Motor neuron (in vitro differentiated cells): ENCODE measurements around the gene TOR1A. TPM values are rescaled to one million over a fixed set of nuclear protein-coding genes. Genes with fewer than 3 reads are reported as not detected.
"Not testable (repeated sequence)": the region's sequence is repeated elsewhere in the genome, so short reads cannot be mapped to it uniquely, and the experiment has no call there.

ENCODE experiments used
- ATAC-seq, 8 experiments: fragments of 200-7000 bp; cut with Tn5 transposase; replicated peaks in 6 of 8; 2 replicates each; pipeline ENCODE4 v1.8.0; 2021; ENCODE audit warnings: mild to moderate bottlenecking in 8 of 8, moderate library complexity in 8 of 8
- H3K27ac ChIP-seq, 2 donors: fragments of 250-450 bp; sonication (Bioruptor Pico); 2 replicates each; pipeline ENCODE4 v1.9.0; 2021; ENCODE audit warnings: antibody characterized with exemption in 2 of 2, mild to moderate bottlenecking in 2 of 2, moderate library complexity in 1 of 2
- H3K4me1 ChIP-seq, 2 donors: fragments of 250-450 bp; sonication (Bioruptor Pico); replicated peaks in 1 of 2; 2 replicates each; pipeline ENCODE4 v1.6.1; 2021; ENCODE audit warnings: antibody characterized with exemption in 2 of 2, mild to moderate bottlenecking in 2 of 2, moderate library complexity in 1 of 2
- H3K4me3 ChIP-seq, 5 donors: fragments of 250-450 bp; sonication (Bioruptor Pico); 2 replicates each; pipeline ENCODE4 v1.9.0; 2021; ENCODE audit warnings: antibody characterized with exemption in 5 of 5, mild to moderate bottlenecking in 5 of 5, moderate library complexity in 4 of 5
- WGBS, 10 experiments: fragments of 450-650 bp; shearing (Covaris generic); methylation state at CpG; one replicate each; pipeline ENCODE4 v1.0.0; 2022; 5-methylcytosine and 5-hydroxymethylcytosine counted together
- in situ Hi-C, 9 experiments: fragments of 400-800 bp; cut with MboI; loops; one replicate each; pipeline ENCODE4 v1.15.0; 2021; ENCODE audit warnings: low sequenced_read_pairs in 9 of 9, low pct_unique_long_range_greater_than_20kb in 2 of 9; ENCODE audit not compliant: unreplicated experiment in 9 of 9
- total RNA-seq, 8 experiments: library from RNA; unstranded; fragments of 300-600 nt; gene quantifications; 2 replicates each; pipeline versions ENCODE4 v1.2.3 to v1.2.4, GENCODE V29; 2022

The TOR1A gene
- total RNA-seq, 8 experiments from 2014 or later, result 19.8 to 46.2 (median 34.6) TPM

DNA sequence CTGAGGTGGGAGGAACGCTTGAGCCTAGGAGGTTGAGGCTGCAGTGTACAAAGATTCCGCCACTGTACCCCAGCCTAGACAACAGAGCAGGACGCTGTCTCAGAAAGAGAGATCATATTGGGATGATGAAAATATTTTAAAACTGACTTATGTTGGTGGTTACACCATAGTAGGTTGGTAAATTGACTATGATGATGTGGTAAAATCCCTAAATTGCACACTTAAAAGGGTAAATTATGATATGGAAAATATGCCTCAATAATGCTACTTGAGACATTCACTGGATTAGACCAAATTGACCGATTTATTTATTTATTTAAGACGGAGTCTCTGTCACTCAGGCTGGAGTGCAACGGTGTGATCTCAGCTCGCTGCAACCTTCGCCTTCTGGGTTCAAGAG, 42.8 kb downstream of the TOR1A start:
- ATAC-seq, result no peak
- in situ Hi-C loops, result loop anchor here in 8 of 9 experiments (5.0 to 25.0 kb wide), 8 partner anchors 44 to 646 kb away; partner anchors contain the start of genes ASB6 (in 6 of the 8), NTMT1 (in 5 of the 8) and PRRX2 (in 1 of the 8)
- H3K4me1 ChIP-seq, result peaks cover 14 to 15% of the 10 kb centered on the region in 2 donors
- no peak overlapping the region for H3K27ac ChIP-seq
- no peak overlapping the region for H3K4me3 ChIP-seq
- WGBS, 10 experiments, result 73 to 100% (median 77%) methylated on average over 1 to 8 of the region's 8 CpGs

GRCh38 chr9:129779560-129780190, 44.3 kb downstream of the TOR1A start:
- in situ Hi-C loops, result loop anchor here in 8 of 9 experiments (5.0 to 25.0 kb wide), 8 partner anchors 42 to 645 kb away; partner anchors contain the start of genes ASB6 (in 6 of the 8), NTMT1 (in 5 of the 8) and PRRX2 (in 1 of the 8)
- ATAC-seq, result no peak
- H3K4me1 ChIP-seq, result peaks cover 14 to 15% of the 10 kb centered on the region in 2 donors
- no peak overlapping the region for H3K27ac ChIP-seq
- H3K4me3 ChIP-seq, result no peak overlapping the region
- WGBS, 10 experiments, result 78 to 100% (median 91%) methylated on average over 1 to 7 of the region's 7 CpGs; no CpG with 5 or more reads in 2 of the 10 experiments

DNA sequence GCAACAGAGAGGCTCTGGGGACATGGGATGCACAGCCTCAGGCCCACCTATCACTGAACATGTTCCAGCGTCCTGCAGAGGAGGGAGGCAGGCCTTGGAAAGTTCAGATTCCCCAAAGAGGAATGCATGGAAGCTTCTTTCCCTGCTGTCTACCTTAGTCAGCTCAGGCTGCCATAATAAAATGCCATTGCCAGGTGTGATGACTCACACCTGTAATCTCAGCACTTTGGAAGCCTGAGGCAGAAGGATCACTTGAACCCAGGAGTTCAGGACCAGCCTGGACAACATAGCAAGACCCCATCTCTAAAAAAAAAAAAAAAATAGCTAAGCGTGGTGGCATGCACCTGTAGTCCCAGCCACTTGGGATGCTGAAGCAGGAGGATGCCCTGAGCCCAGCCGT, 45.5 kb downstream of the TOR1A start:
- in situ Hi-C loops, result loop anchor here in 6 of 9 experiments (25.0 kb wide), 3 partner anchors 116 to 641 kb away; partner anchors contain the start of genes ASB6 (in 5 of the 6), NTMT1 (in 5 of the 6) and PRRX2 (in 1 of the 6)
- WGBS, 10 experiments, result 46 to 100% (median 84%) methylated on average over 1 to 3 of the region's 3 CpGs; no CpG with 5 or more reads in 3 of the 10 experiments
- Histone ChIP-seq H3K4me1 (peaks cover 14 to 15% of the 10 kb centered on the region in 2 donors), H3K4me3 (no peak overlapping the region), H3K27ac (no peak overlapping the region)
- no peak for ATAC-seq

DNA sequence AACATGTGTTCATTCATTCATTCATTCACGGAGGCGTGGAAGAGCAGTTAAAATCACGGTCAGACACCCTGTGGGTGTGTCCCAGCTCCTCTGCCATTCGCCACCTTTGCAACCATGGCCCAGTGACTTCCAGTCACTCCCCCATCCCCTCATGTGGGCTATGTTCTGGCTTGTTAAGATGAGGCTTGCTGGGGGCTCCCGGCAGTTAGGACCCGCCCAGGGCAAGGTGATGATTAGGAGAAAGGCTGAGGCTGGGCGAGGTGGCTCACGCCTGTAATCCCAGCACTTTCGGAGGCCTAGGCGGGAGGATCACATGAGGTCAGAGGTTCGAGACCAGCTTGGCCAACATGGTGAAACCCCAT, 46.2 kb downstream of the TOR1A start:
- WGBS, 10 experiments, result 75 to 100% (median 90%) methylated on average over 2 to 5 of the region's 11 CpGs; no CpG with 5 or more reads in 5 of the 10 experiments
- peaks cover 14 to 15% of the 10 kb centered on the region in 2 donors for H3K4me1 ChIP-seq
- peak overlapping the region in 1 of 5 donors; percentile 1 for H3K4me3 ChIP-seq
- ATAC-seq, result peak in 2 of 8 experiments; percentile 6 to 13
- peak overlapping the region; percentile 63 to 80 for H3K27ac ChIP-seq
- in situ Hi-C loops, result loop anchor here in 6 of 9 experiments (25.0 kb wide), 3 partner anchors 115 to 640 kb away; partner anchors contain the start of genes ASB6 (in 5 of the 6), NTMT1 (in 5 of the 6) and PRRX2 (in 1 of the 6)

DNA sequence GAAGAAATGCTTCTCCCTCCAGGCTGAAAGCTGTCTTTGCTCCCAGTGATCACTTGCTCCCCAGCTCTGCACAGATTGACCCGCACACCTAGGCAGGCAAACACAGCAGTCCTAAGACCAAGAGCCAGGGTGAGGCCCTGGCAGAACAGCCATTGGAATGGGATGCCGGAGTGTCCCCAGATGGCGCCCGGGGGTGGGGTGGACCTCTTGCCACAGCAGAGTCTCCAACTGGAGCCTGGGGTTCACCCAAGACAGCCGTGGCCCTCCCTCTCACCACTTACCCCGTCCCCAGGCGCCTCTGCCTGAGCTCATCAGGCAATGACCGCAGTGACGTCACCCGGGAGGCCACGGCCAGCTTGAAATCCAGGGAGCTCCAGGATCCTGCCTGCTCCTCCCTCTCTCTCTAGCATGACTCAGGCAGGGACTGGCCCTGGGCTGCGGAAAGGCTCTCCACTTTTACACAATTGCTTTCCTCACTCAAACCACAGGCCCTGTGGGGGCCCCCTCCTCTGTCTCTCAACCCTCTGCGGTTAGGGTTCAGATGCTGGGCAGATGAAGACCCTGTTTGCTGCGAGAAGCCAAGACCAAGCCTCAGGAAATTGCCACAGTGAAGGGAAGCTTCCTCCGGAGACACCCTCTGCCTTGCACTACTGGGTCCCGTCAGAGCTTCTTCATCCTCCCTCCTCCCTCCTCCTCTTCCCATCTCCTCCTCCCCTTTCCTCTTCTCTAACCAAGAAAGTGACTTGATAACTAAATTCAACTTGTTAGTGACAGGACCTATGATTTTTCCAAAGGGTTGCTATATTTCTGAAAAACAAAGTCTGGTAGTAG, 46.8 kb downstream of the TOR1A start:
- peak overlapping the region in 2 of 5 donors; percentile 10 to 15 for H3K4me3 ChIP-seq
- in situ Hi-C loops, result loop anchor here in 6 of 9 experiments (25.0 kb wide), 3 partner anchors 115 to 640 kb away; partner anchors contain the start of genes ASB6 (in 5 of the 6), NTMT1 (in 5 of the 6) and PRRX2 (in 1 of the 6)

DNA sequence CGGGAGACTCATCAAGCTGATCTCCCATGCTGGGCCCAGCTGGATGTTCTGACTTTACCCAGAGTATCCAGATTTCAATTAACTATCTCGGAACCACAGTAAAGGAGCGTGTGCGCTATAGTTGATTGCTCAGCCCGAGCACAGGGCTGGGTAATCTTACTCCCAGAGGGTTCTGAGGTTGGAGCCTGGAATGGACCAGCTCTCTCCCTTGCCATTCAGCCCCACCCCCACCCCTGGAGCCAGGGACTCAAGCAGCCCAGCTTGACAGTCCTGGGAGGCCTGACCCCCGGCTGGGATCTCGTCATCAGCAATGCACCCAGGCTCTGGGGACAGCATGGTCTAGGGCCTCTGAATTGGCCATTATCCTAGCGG, 47.4 kb downstream of the TOR1A start:
- WGBS, 10 experiments, result 24 to 95% (median 50%) methylated on average over 1 to 7 of the region's 8 CpGs; no CpG with 5 or more reads in 4 of the 10 experiments
- in situ Hi-C loops, result loop anchor here in 6 of 9 experiments (25.0 kb wide), 3 partner anchors 114 to 639 kb away; partner anchors contain the start of genes ASB6 (in 5 of the 6), NTMT1 (in 5 of the 6) and PRRX2 (in 1 of the 6)
- Histone ChIP-seq H3K4me3 (peak overlapping the region in 1 of 5 donors; percentile 15), H3K4me1 (peaks cover 14 to 15% of the 10 kb centered on the region in 2 donors), H3K27ac (peak overlapping the region; percentile 77 to 80)
- peak in 1 of 8 experiments; percentile 44 for ATAC-seq

More for the DNA sequence above, 46.8 kb downstream of the TOR1A start:
- H3K27ac ChIP-seq, result peak overlapping the region; percentile 77 to 80
- WGBS, 10 experiments, result 0 to 43% (median 7%) methylated on average over 1 to 10 of the region's 16 CpGs; no CpG with 5 or more reads in 4 of the 10 experiments
- peak; percentile 96 to 99 (median 97) for ATAC-seq
- peaks cover 14 to 15% of the 10 kb centered on the region in 2 donors for H3K4me1 ChIP-seq

- not testable (repeated sequence) for ATAC-seq, H3K27ac ChIP-seq, H3K4me3 ChIP-seq
- WGBS, 10 experiments, result 64 to 100% (median 98%) methylated on average over 1 to 4 of the region's 4 CpGs; no CpG with 5 or more reads in 5 of the 10 experiments
- in situ Hi-C loops, result loop anchor here in 6 of 9 experiments (25.0 kb wide), 3 partner anchors 114 to 639 kb away; partner anchors contain the start of genes ASB6 (in 5 of the 6), NTMT1 (in 5 of the 6) and PRRX2 (in 1 of the 6)
- H3K4me1 ChIP-seq, result peaks cover 14 to 15% of the 10 kb centered on the region in 2 donors
Measured at GRCh38 chr9:129776096-129776495, 47.8 kb downstream of the TOR1A start.

DNA sequence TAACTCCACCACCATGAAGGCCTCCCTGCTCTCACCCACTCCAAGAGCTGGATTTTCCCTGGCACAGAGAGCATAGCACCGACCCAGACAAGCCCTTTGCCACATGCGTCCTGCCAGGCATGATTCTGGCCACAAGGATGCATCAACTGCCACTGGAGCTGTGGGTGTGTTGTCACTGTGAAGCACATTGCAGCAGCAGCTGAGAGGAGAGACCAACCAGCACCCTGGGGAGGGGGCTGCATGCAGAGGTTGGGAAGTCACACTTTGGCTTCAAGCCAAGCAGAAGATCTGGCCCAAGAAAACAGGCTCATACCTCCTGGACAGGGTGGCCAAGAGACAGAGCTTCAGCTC, 48.5 kb downstream of the TOR1A start:
- H3K4me1 ChIP-seq, result peaks cover 14 to 15% of the 10 kb centered on the region in 2 donors
- ATAC-seq, result no peak
- no peak overlapping the region for H3K4me3 ChIP-seq
- no peak overlapping the region for H3K27ac ChIP-seq
- in situ Hi-C loops, result loop anchor here in 6 of 9 experiments (25.0 kb wide), 3 partner anchors 113 to 638 kb away; partner anchors contain the start of genes ASB6 (in 5 of the 6), NTMT1 (in 5 of the 6) and PRRX2 (in 1 of the 6)
- 0 to 80% methylated on average over 1 of the region's 2 CpGs; no CpG with 5 or more reads in 8 of the 10 experiments for WGBS, 10 experiments

DNA sequence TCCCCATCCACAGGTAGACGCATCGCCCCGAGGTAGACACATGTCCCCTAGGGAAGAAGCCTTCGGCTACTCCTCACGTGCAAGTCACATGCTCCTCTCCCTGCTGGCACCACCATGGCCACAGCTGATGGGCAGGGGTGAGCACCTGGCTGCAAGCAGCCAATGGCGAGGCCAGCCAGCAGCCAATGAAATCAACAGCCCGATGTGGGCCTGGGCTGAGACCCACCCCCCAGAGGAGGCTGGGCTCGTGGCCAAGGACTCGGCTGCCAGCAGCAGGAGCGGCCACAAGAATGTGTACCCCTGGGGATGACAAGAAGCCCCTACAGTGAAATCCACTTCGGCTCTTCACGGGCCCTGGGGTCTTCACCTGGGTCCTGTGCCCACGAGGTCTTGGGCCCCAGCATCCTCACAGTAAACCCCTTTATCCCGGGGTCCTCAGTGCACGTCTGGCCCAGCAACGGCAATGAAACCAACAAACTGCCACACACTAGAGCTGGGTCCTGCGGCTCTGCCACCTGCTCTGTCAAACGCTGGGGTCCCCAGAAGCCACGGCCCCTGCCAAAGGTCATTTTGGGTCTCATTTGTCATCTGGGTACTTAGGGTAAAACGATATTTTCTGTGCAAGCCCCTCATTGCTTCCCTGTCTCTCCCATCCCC, 49.0 kb downstream of the TOR1A start:
- in situ Hi-C loops, result loop anchor here in 6 of 9 experiments (25.0 kb wide), 3 partner anchors 113 to 638 kb away; partner anchors contain the start of genes ASB6 (in 5 of the 6), NTMT1 (in 5 of the 6) and PRRX2 (in 1 of the 6)

DNA sequence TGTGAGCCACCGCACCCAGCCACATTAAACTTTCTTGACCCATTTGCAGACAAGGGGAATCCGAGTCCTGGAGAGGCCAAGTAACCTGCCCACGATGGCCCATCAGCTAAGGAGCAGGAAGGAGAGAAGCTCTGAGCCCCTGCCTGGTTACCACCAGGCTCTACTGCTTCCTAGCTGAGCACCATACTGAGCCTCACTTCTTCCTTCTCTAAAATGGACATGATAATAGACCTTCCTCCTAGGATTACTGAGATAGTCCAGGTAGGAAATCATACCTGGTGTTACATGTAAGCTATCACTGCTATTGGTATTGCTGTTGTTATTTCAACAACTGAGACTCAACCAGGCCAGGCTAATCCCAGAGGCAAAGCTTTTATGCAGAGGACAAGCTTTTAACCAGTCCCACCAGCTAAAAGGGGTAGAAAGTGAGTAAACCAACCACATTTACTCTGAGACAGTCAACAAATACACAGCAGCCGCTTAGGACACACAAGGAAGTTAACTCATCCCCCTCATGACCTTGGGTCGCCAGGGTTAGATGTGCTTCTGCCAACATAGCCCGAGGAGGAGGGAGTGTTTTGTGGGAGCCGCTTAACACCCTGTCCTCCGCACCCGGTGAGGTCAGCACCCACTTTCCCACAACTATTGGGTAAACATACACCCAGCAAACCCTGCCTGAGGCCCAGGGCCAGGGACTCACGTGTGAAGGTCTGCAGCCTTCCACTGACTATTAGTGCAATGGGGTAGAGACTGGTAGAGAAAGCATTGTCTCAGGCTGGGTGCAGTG, 50.5 kb downstream of the TOR1A start:
- ATAC-seq, result no peak
- WGBS, 10 experiments, result 0 to 100% (median 53%) methylated on average over 1 to 6 of the region's 10 CpGs; no CpG with 5 or more reads in 3 of the 10 experiments
- in situ Hi-C loops, result no loop called here
- Histone ChIP-seq H3K4me3 (no peak overlapping the region), H3K27ac (no peak overlapping the region), H3K4me1 (peaks cover 14 to 15% of the 10 kb centered on the region in 2 donors)

More for the DNA sequence above, 49.0 kb downstream of the TOR1A start:
- 55 to 83% (median 61%) methylated on average over 4 to 7 of the region's 20 CpGs; no CpG with 5 or more reads in 7 of the 10 experiments for WGBS, 10 experiments
- Histone ChIP-seq H3K4me3 (no peak overlapping the region), H3K27ac (no peak overlapping the region), H3K4me1 (peaks cover 14 to 15% of the 10 kb centered on the region in 2 donors)
- ATAC-seq, result no peak

DNA sequence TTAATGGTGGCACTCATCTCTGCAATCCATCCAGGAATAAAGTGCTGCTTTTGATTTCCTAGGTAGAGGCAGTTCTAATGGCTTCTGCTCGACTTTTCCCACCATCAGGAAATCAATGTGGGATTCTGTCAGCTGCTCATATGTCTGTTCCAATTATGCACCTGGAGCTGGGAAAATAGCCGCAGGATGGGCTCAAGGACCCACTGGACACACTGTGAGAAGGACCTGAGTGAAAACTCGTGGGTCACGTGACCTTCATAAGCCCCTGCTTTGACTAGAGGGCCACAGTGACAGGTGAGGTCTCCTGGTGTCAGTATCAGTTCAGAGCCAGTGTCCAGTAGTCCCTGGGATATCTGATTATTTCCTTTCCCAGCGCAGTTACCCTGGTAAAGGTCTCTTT, 53.2 kb downstream of the TOR1A start:
- WGBS, 10 experiments, result 38 to 100% (median 77%) methylated on average over 1 to 4 of the region's 5 CpGs; no CpG with 5 or more reads in 2 of the 10 experiments
- no peaks in the 10 kb centered on the region for H3K4me1 ChIP-seq
- H3K4me3 ChIP-seq, result no peak overlapping the region
- ATAC-seq, result no peak
- in situ Hi-C loops, result no loop called here
- H3K27ac ChIP-seq, result no peak overlapping the region
